ENCODE results near the gene IFT74. TPM values are rescaled to one million over a fixed set of nuclear protein-coding genes. Genes with fewer than 3 reads are reported as not detected.

IFT74 gene
- total and polyA plus RNA-seq, 2 experiments from 2014 or later, result 12.6 to 15.3 TPM

- Histone ChIP-seq H4K20me1 (ENCODE audit: insufficient read depth, poor library complexity, severe bottlenecking) (no peaks in the 10 kb centered on the region), H3K79me2 (no peaks in the 10 kb centered on the region)
Observed at GRCh38 chr9:27059412-27059811, 103.2 kb downstream of the IFT74 start.

DNA sequence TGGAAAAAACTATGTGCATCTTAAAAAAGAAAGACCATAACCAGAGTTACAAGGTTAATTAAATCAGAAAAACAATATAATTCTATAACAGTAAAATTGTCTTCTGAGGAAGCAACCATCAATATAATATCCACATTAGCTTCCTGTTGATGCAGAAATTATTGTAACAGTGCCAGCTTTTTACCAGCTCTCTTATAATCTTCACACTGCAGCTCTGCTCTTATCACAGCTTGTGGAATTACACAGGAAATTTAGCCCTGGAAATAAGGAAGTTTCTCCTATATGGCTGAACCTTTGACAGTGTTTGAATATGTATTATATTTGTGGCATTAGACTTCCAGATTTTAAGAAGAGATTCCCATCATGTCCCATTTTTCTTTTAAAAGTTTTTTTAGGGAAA, 103.7 kb downstream of the IFT74 start:
- Histone ChIP-seq H3K36me3 (replicated peaks; ENCODE audit: insufficient read depth, low read depth) (no peaks in the 10 kb centered on the region), H3K9me2 (replicated peaks; ENCODE audit: insufficient read depth) (no peaks in the 10 kb centered on the region), H3K27me3 (no peaks in the 10 kb centered on the region), H3K4me1 (ENCODE audit: insufficient read depth) (peaks cover 2% of the 10 kb centered on the region), H3K4me2 (no peak overlapping the region), H4K20me1 (ENCODE audit: insufficient read depth, poor library complexity, severe bottlenecking) (no peaks in the 10 kb centered on the region), H3K27ac (no peak overlapping the region), H3K9me3 (ENCODE audit: low read depth) (no peaks in the 10 kb centered on the region), H3K79me2 (no peaks in the 10 kb centered on the region), H3K4me3 (no peak overlapping the region), H2AFZ (no peak overlapping the region)
- no peak for DNase-seq (ENCODE audit: low spot score)
- no peak for TF ChIP-seq EZH2phosphoT487 (IDR thresholded peaks at IDR 0.05; ENCODE audit: low read depth, severe bottlenecking, unreplicated experiment)

More at GRCh38 chr9:27059412-27059811, 103.2 kb downstream of the IFT74 start:
- Histone ChIP-seq H3K27me3 (no peaks in the 10 kb centered on the region), H3K4me2 (no peak overlapping the region), H3K36me3 (replicated peaks; ENCODE audit: insufficient read depth, low read depth) (no peaks in the 10 kb centered on the region), H3K9me3 (ENCODE audit: low read depth) (no peaks in the 10 kb centered on the region), H3K4me1 (ENCODE audit: insufficient read depth) (peaks cover 7% of the 10 kb centered on the region), H3K27ac (no peak overlapping the region), H2AFZ (no peak overlapping the region), H3K4me3 (no peak overlapping the region), H3K9me2 (replicated peaks; ENCODE audit: insufficient read depth) (no peaks in the 10 kb centered on the region)
- no peak for DNase-seq (ENCODE audit: low spot score)
- TF ChIP-seq EZH2phosphoT487 (IDR thresholded peaks at IDR 0.05; ENCODE audit: low read depth, severe bottlenecking, unreplicated experiment) (no peak), EZH2 (IDR thresholded peaks at IDR 0.05; ENCODE audit: borderline replicate concordance) (no peak)
- TF ChIP-seq, protein P1, sequence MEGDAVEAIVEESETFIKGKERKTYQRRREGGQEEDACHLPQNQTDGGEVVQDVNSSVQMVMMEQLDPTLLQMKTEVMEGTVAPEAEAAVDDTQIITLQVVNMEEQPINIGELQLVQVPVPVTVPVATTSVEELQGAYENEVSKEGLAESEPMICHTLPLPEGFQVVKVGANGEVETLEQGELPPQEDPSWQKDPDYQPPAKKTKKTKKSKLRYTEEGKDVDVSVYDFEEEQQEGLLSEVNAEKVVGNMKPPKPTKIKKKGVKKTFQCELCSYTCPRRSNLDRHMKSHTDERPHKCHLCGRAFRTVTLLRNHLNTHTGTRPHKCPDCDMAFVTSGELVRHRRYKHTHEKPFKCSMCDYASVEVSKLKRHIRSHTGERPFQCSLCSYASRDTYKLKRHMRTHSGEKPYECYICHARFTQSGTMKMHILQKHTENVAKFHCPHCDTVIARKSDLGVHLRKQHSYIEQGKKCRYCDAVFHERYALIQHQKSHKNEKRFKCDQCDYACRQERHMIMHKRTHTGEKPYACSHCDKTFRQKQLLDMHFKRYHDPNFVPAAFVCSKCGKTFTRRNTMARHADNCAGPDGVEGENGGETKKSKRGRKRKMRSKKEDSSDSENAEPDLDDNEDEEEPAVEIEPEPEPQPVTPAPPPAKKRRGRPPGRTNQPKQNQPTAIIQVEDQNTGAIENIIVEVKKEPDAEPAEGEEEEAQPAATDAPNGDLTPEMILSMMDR (IDR thresholded peaks at IDR 0.05; ENCODE audit: poor library complexity), result no peak
- WGBS (ENCODE audit: low lambda C conversion rate, missing lambda C conversion rate), result 100% methylated on average over 1 of the region's 1 CpG

- H3K4me1 ChIP-seq (ENCODE audit: insufficient read depth), result no peaks in the 10 kb centered on the region
- WGBS (ENCODE audit: low lambda C conversion rate, missing lambda C conversion rate), result 15% methylated on average over 1 of the region's 1 CpG
- no peak for DNase-seq (ENCODE audit: low spot score)
- no peaks in the 10 kb centered on the region for H3K79me2 ChIP-seq
- no peaks in the 10 kb centered on the region for H3K9me2 ChIP-seq (replicated peaks; ENCODE audit: insufficient read depth)
- no peak overlapping the region for H3K27ac ChIP-seq
- no peak overlapping the region for H2AFZ ChIP-seq
- H3K36me3 ChIP-seq (replicated peaks; ENCODE audit: insufficient read depth, low read depth), result no peaks in the 10 kb centered on the region
- no peaks in the 10 kb centered on the region for H4K20me1 ChIP-seq (ENCODE audit: insufficient read depth, poor library complexity, severe bottlenecking)
- H3K4me2 ChIP-seq, result no peak overlapping the region
- no peaks in the 10 kb centered on the region for H3K9me3 ChIP-seq (ENCODE audit: low read depth)
- TF ChIP-seq, protein P1 (IDR thresholded peaks at IDR 0.05; ENCODE audit: poor library complexity), result no peak
- TF ChIP-seq EZH2phosphoT487 (IDR thresholded peaks at IDR 0.05; ENCODE audit: low read depth, severe bottlenecking, unreplicated experiment) (no peak), EZH2 (IDR thresholded peaks at IDR 0.05; ENCODE audit: borderline replicate concordance) (no peak)
- H3K4me3 ChIP-seq, result no peak overlapping the region
- no peaks in the 10 kb centered on the region for H3K27me3 ChIP-seq
Observed at GRCh38 chr9:27065288-27065687, 109.1 kb downstream of the IFT74 start.

DNA sequence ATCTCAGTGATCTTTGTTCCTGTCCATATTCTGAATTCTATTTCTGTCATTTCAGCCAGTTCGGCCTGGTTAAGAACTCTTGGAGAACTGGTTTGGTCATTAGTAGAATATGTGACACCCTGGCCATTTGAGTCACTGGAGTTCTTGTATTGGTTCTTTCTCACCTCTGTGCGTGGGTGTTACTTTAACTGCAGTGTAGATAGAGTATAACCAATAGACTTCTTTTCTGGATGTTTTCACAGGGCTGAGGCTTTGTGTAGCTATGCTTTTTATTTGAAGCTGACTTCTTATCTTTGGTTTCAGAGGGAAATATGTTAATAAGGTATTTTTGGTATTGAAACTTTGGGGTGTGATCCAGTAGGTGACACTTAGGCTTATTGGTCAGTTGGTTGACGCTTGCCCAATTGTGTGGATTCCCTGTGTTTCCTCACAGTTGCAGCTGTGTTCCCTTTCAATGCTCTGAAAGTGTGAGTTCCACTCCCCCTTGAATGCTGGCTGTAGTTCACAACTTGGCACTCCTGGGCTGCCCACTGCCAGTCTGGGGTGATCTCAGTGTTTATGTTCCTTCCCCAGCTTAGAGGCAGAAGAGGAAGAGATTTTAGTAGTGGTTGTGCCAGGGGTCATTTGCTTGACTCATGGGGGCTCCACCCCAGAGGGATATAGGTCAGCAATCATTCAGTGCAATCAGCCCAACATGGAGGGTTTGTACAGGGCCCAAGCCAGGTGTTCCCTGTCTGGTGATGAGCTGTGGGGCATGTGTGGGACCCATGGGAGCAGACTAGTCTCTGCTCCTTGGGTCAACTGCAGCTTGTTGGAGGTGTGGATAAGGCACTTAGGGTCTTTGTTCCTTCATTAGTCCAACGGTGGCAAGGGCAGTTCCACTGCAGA, 117.9 kb downstream of the IFT74 start:
- DNase-seq (ENCODE audit: low spot score), result no peak
- TF ChIP-seq EZH2 (IDR thresholded peaks at IDR 0.05; ENCODE audit: borderline replicate concordance), result no peak
- TF ChIP-seq, protein P1 (IDR thresholded peaks at IDR 0.05; ENCODE audit: poor library complexity), result no peak
- Histone ChIP-seq H3K4me3 (no peak overlapping the region), H4K20me1 (ENCODE audit: insufficient read depth, poor library complexity, severe bottlenecking) (no peaks in the 10 kb centered on the region), H3K4me2 (no peak overlapping the region), H3K79me2 (no peaks in the 10 kb centered on the region), H3K36me3 (replicated peaks; ENCODE audit: insufficient read depth, low read depth) (peaks cover 2% of the 10 kb centered on the region), H3K27ac (no peak overlapping the region), H3K9me2 (replicated peaks; ENCODE audit: insufficient read depth) (no peaks in the 10 kb centered on the region), H2AFZ (no peak overlapping the region), H3K9me3 (ENCODE audit: low read depth) (no peaks in the 10 kb centered on the region), H3K27me3 (no peaks in the 10 kb centered on the region), H3K4me1 (ENCODE audit: insufficient read depth) (no peaks in the 10 kb centered on the region)
- 74% methylated on average over 4 of the region's 4 CpGs for WGBS (ENCODE audit: low lambda C conversion rate, missing lambda C conversion rate)
